GM12801 (cell line): ENCODE results near the gene RET.

Source experiments
- CTCF ChIP-seq: IDR thresholded peaks from one replicate; pipeline ENCODE4 v1.5.1; 2011; ENCODE audit warnings: control low read depth; ENCODE audit not compliant: insufficient read length; ENCODE audit errors: extremely low read depth

Gene RET

GRCh38 chr10:43046288-43046991 is 30.4 kb upstream of the RET start:
- no peak for TF ChIP-seq CTCF

- TF ChIP-seq CTCF = no peak
Measured at GRCh38 chr10:43047288-43047970, 29.4 kb upstream of the RET start.

- no peak for TF ChIP-seq CTCF
Measured at GRCh38 chr10:43048301-43049051, 28.4 kb upstream of the RET start.

GRCh38 chr10:43049081-43049551 is 27.8 kb upstream of the RET start:
- TF ChIP-seq CTCF = no peak

GRCh38 chr10:43050011-43050410 is 26.9 kb upstream of the RET start:
- no peak for TF ChIP-seq CTCF

GRCh38 chr10:43053825-43054224 is 23.0 kb upstream of the RET start:
- TF ChIP-seq CTCF = no peak

- TF ChIP-seq CTCF = no peak
Measured at GRCh38 chr10:43054593-43054992, 22.3 kb upstream of the RET start.
